ENCODE data around the gene FBXL7. TPM values are rescaled to one million over a fixed set of nuclear protein-coding genes. Genes with fewer than 3 reads are reported as not detected.

Gene FBXL7
- total RNA-seq, 1 experiment from 2014 or later = not detected

GRCh38 chr5:15475367-15475766 is 24.6 kb upstream of the FBXL7 start:
- Histone ChIP-seq H3K79me2 (ENCODE audit: low read depth) (no peaks in the 10 kb centered on the region), H3F3A (ENCODE audit: insufficient read depth, low read depth) (no peaks in the 10 kb centered on the region), H3K4me1 (replicated peaks; ENCODE audit: insufficient read depth) (no peaks in the 10 kb centered on the region), H3K9me2 (ENCODE audit: insufficient read depth) (no peaks in the 10 kb centered on the region), H3K27me3 (ENCODE audit: insufficient read depth, low read depth) (no peaks in the 10 kb centered on the region), H3K4me2 (no peak overlapping the region), H3K27ac (no peak overlapping the region), H3K36me3 (ENCODE audit: low read depth) (no peaks in the 10 kb centered on the region), H2AFZ (no peak overlapping the region), H3K9me3 (ENCODE audit: insufficient read depth, low read depth) (no peaks in the 10 kb centered on the region), H4K20me1 (ENCODE audit: insufficient read depth) (no peaks in the 10 kb centered on the region), H3K4me3 (no peak overlapping the region)
- CTCF ChIA-PET = no interaction called here
- intact Hi-C loops (cut with micrococcal nuclease; ENCODE audit: unreplicated experiment) = no loop called here
- BruUV-seq (replicated peaks) = no TSS peak
- POLR2A ChIA-PET (ENCODE audit: unreplicated experiment) = no interaction called here
- TF ChIP-seq CTCF (conservative IDR thresholded peaks at IDR 0.05) (no peak), EZH2 (IDR thresholded peaks at IDR 0.05; ENCODE audit: low read depth) (no peak)
- DNase-seq = no peak

- Histone ChIP-seq H3F3A (ENCODE audit: insufficient read depth, low read depth) (no peaks in the 10 kb centered on the region), H3K9me3 (ENCODE audit: insufficient read depth, low read depth) (no peaks in the 10 kb centered on the region), H3K9me2 (ENCODE audit: insufficient read depth) (no peaks in the 10 kb centered on the region), H4K20me1 (ENCODE audit: insufficient read depth) (no peaks in the 10 kb centered on the region), H3K4me1 (replicated peaks; ENCODE audit: insufficient read depth) (no peaks in the 10 kb centered on the region), H3K36me3 (ENCODE audit: low read depth) (no peaks in the 10 kb centered on the region), H3K4me2 (no peak overlapping the region), H3K4me3 (no peak overlapping the region), H3K27ac (no peak overlapping the region), H3K27me3 (ENCODE audit: insufficient read depth, low read depth) (no peaks in the 10 kb centered on the region), H3K79me2 (ENCODE audit: low read depth) (no peaks in the 10 kb centered on the region), H2AFZ (no peak overlapping the region)
- intact Hi-C loops (cut with micrococcal nuclease; ENCODE audit: unreplicated experiment) = no loop called here
- POLR2A ChIA-PET (ENCODE audit: unreplicated experiment) = no interaction called here
- no TSS peak for BruUV-seq (replicated peaks)
- CTCF ChIA-PET = no interaction called here
- no peak for DNase-seq
- TF ChIP-seq CTCF (conservative IDR thresholded peaks at IDR 0.05) = no peak
- TF ChIP-seq EZH2 (IDR thresholded peaks at IDR 0.05; ENCODE audit: low read depth) = no peak
Measured at GRCh38 chr5:15476977-15477376, 23.0 kb upstream of the FBXL7 start.

GRCh38 chr5:15480436-15480835 is 19.5 kb upstream of the FBXL7 start:
- no TSS peak for BruUV-seq (replicated peaks)
- no peak overlapping the region for H3K4me2 ChIP-seq
- H3K9me2 ChIP-seq (ENCODE audit: insufficient read depth) = no peaks in the 10 kb centered on the region
- CTCF ChIA-PET = no interaction called here
- no peak overlapping the region for H2AFZ ChIP-seq
- H3F3A ChIP-seq (ENCODE audit: insufficient read depth, low read depth) = no peaks in the 10 kb centered on the region
- no peaks in the 10 kb centered on the region for H3K79me2 ChIP-seq (ENCODE audit: low read depth)
- no peaks in the 10 kb centered on the region for H3K9me3 ChIP-seq (ENCODE audit: insufficient read depth, low read depth)
- H3K4me1 ChIP-seq (replicated peaks; ENCODE audit: insufficient read depth) = no peaks in the 10 kb centered on the region
- no peaks in the 10 kb centered on the region for H4K20me1 ChIP-seq (ENCODE audit: insufficient read depth)
- no peaks in the 10 kb centered on the region for H3K36me3 ChIP-seq (ENCODE audit: low read depth)
- TF ChIP-seq CTCF (conservative IDR thresholded peaks at IDR 0.05) (no peak), EZH2 (IDR thresholded peaks at IDR 0.05; ENCODE audit: low read depth) (no peak)
- H3K27ac ChIP-seq = no peak overlapping the region
- no peaks in the 10 kb centered on the region for H3K27me3 ChIP-seq (ENCODE audit: insufficient read depth, low read depth)
- no peak for DNase-seq
- POLR2A ChIA-PET (ENCODE audit: unreplicated experiment) = no interaction called here
- H3K4me3 ChIP-seq = no peak overlapping the region
- intact Hi-C loops (cut with micrococcal nuclease; ENCODE audit: unreplicated experiment) = no loop called here
